PC-3 (cell line): ENCODE data around the gene STAC3.

Source experiments
- EZH2 ChIP-seq: fragments of 300-600 bp; sonication (generic); IDR thresholded peaks from one replicate; pipeline ENCODE4 v1.6.1; 2017; ENCODE audit warnings: antibody characterized with exemption, mild to moderate bottlenecking, low read length; ENCODE audit not compliant: unreplicated experiment
- EZH2phosphoT487 ChIP-seq: fragments of 300-600 bp; sonication (generic); IDR thresholded peaks from 2 replicates; pipeline ENCODE4 v1.6.1; 2018; ENCODE audit warnings: mild to moderate bottlenecking, antibody characterized with exemption, low read length, borderline replicate concordance
- TF ChIP-seq, protein P1 (sequence below): fragments of 300-600 bp; sonication (generic); conservative IDR thresholded peaks from 2 replicates; pipeline ENCODE4 v1.5.1; 2017; ENCODE audit warnings: antibody characterized with exemption, low read depth, mild to moderate bottlenecking, low read length

DNA sequence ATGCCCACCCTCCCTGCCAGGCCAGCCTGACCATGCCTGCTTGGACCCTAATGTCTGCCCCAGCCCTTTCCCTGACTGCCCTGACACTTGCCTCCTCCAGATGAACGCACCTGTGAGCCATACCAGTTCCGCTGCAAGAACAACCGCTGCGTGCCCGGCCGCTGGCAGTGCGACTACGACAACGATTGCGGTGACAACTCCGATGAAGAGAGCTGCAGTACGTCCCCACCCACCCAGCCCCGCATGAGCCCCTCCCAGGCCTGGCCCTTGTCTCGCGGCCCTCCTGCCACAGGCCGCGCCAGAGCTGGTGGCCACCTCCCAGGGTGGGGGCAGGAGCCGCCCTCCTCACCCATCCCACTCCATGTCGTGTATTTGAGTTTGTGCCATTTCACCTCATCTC lies 48.7 kb downstream of the STAC3 start:
- TF ChIP-seq, protein P1, sequence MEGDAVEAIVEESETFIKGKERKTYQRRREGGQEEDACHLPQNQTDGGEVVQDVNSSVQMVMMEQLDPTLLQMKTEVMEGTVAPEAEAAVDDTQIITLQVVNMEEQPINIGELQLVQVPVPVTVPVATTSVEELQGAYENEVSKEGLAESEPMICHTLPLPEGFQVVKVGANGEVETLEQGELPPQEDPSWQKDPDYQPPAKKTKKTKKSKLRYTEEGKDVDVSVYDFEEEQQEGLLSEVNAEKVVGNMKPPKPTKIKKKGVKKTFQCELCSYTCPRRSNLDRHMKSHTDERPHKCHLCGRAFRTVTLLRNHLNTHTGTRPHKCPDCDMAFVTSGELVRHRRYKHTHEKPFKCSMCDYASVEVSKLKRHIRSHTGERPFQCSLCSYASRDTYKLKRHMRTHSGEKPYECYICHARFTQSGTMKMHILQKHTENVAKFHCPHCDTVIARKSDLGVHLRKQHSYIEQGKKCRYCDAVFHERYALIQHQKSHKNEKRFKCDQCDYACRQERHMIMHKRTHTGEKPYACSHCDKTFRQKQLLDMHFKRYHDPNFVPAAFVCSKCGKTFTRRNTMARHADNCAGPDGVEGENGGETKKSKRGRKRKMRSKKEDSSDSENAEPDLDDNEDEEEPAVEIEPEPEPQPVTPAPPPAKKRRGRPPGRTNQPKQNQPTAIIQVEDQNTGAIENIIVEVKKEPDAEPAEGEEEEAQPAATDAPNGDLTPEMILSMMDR, result no peak
- TF ChIP-seq EZH2phosphoT487 (no peak), EZH2 (no peak)
